Stimulated activated naive CD8-positive, alpha-beta T cell treated with anti-CD3 and anti-CD28 coated beads, Interleukin-15, amount 100 ng/mL, for 72 hours (primary cell): ENCODE results near the gene DDX19B.
"Not testable (repeated sequence)": the region's sequence is repeated elsewhere in the genome, so short reads cannot be mapped to it uniquely, and the experiment has no call there.

Experiments
- ATAC-seq: fragments of 150-1000 bp; cut with Tn5 transposase; 2 replicates; pipeline ENCODE4 v1.10.0; 2021; ENCODE audit warnings: mild to moderate bottlenecking, moderate library complexity
- DNase-seq, 2 donors: peaks; one replicate each; pipeline ENCODE4 v3.0.0; 2021 to 2022
- H3K27ac Mint-ChIP-seq, 2 donors: one replicate each; pipeline ENCODE4 v1.8.0; 2022; ENCODE audit warnings: mild to moderate bottlenecking in 2 of 2, mixed read lengths in 2 of 2, moderate library complexity in 2 of 2
- H3K27me3 Mint-ChIP-seq: one replicate; pipeline ENCODE4 v1.8.0; 2022; ENCODE audit warnings: mixed read lengths
- H3K4me1 Mint-ChIP-seq: one replicate; pipeline ENCODE4 v1.8.0; 2022; ENCODE audit warnings: mild to moderate bottlenecking, mixed read lengths
- H3K4me3 Mint-ChIP-seq, 2 donors: one replicate each; pipeline ENCODE4 v1.8.0; 2022; ENCODE audit warnings: mild to moderate bottlenecking in 2 of 2, mixed read lengths in 2 of 2, moderate library complexity in 1 of 2
- H3K9me3 Mint-ChIP-seq, 2 donors: one replicate each; pipeline ENCODE4 v1.8.0; 2022; ENCODE audit warnings: mixed read lengths in 2 of 2

Gene DDX19B

DNA sequence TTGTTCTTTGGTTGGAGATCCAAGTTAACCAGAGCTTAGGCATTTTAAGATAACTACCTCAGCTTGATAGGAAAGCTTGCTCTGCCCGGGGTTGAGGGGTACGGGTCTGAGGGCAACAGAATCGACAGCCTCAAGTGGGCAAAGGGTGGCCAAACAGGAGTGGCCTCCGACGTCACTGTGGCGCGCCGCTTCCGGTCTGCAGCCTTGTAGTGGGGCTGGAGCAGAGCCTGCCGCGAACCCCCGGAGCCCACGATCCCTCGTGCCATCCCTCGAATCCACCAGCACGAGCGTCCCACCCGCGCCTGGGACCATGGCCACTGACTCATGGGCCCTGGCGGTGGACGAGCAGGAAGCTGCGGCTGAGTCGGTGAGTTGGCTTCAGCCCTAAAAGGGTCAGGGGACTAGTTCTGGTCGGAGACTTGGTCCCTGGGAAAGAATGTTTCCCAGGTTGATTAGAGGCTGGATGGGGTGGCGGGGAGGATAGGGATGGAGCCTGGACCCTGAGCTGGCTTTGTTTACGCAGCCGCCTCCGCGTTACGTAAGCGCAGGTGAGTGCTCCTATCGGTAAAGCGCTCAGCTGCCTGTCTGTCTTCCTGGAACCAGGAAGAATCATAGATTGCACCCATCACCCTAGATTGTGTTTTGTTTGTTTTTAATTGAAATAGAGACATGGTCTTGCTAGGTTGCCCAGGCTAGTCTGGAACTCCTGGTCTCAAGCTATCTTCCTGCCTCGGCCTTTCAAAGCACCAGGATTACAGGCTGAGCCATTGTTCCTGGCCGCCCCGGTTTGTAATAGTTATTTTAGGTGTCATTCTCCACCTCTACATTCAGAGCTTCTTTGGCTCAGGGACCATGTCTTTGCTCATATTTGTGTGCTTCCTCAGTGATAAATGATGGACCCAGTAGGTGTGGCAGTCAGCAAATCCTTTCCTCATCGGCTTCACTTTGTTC is at the start of gene DDX19B:
DDX19B (plus strand) TSS at position 199 of the 951 bp plus-strand sequence; CDS start at position 311, 112 bp downstream.
- Mint-ChIP-seq H3K9me3 (peaks cover 15 to 16% of the 10 kb centered on the region in 2 donors), H3K4me1 (peaks cover 46% of the 10 kb centered on the region), H3K4me3 (peak within 1 kb of the TSS; percentile 92 to 93), H3K27me3 (no peaks in the 10 kb centered on the region), H3K27ac (peak within 1 kb of the TSS; percentile 97 to 99)
- peak; percentile 92 for ATAC-seq
- peak; percentile 42 to 55 for DNase-seq

DNA sequence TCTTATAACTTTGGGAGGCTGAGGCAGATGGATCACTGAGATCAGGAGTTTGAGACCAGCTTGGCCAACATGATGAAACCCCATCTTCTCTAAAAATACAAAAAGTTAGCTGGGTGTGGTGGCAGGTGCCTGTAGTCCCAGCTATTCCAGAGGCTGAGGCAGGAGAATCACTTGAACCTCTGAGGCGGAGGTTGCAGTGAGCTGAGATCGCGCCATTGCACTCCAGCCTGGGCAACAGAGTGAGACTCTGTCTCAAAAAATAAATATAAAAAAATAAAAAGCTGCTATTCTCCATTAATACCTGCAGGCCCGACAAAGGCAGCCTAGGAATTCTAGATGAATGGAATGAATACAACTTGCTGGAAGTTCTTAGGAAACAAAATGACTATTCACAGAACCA is 49.3 kb upstream of the DDX19B start:
- Mint-ChIP-seq H3K4me1 (peaks cover 50% of the 10 kb centered on the region), H3K4me3 (peak overlapping the region; percentile 64 to 85), H3K27ac (peak overlapping the region; percentile 40 to 54)
- DNase-seq, H3K27me3 Mint-ChIP-seq, H3K9me3 Mint-ChIP-seq, ATAC-seq: not testable (repeated sequence)

DNA sequence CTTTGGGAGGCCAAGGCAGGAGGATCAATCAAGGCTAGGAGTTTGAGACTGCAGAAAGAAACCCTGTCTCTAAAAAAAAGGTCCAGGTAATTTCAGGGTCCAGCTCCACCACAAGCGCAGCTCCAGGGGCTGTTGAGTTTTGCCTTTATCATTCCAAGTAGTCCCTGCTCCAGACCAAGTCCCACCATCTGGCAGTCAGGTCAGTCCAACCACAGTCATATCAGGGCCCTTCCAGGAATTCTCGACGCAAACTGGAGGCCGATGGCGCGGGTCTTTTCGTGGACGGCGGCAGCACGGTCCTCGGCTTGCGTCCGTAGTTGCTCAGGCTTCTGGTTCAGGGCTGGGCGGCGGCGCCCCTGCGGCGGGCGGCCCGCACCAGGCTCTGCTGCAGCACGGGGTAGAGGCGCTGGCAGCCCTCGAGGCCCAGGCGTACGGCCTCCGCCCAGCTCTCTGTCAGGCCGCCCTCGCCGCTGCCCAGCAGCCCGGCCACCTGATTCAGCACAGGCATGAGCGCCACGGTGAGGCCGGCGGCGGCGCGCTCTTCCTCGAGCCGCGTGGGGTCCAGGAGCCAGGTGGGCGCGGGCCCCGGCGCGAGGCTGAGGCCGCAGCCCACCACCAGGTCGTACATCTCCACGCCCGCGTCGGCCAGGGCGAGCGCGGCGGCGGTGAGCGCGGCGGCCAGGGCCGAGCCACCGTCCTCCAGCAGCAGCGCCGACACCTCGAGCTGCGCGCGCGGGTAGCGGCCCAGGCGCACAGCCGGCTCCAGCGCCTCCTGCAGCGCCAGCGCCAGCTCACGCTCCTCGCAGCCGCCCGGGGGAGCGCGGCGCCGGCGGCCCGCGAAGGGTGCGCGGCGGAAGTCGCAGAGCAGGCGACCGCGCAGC is 48.0 kb upstream of the DDX19B start:
- Mint-ChIP-seq H3K27ac (peak overlapping the region in 1 of 2 donors; percentile 78), H3K4me1 (peaks cover 50% of the 10 kb centered on the region), H3K27me3 (no peaks in the 10 kb centered on the region), H3K9me3 (no peaks in the 10 kb centered on the region), H3K4me3 (peak overlapping the region; percentile 85 to 89)
- peak in 1 of 2 donors; percentile 69 for DNase-seq
- peak; percentile 75 for ATAC-seq

DNA sequence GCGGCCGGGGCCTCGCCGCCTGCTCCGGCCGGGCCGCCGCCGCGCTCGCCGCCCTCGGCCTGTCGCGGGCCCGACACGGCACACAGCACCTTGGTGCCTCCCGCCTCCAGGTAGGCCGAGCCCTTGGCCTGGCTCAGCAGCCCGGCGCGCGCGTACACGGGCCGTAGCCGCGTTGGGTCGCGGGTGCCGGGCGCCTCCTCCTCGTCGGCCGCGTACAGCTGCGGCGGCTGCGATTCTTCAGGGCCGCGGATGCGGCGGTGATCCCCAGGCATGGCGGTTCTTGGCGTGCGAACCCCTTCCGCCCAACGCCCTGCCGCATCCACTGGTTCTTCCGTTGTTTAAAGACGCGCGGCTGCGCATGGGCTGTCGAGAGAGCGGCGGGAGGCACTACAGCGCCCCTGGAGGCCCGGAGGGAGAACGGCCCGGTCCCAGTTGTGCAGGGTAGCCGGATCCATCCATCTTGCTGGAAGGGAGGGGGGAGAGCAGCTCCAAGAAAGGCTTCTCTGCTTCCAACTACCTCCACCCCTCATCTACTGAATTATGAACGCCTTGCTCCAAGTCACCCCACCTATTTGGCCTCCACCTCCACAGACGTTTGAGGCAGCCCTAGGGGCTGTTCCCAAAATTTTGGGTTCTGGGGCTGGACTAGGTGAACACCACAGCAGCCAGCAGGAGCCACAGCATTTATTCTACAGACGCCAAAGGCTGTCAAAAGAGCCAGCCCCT is 47.2 kb upstream of the DDX19B start, which contains the start of gene EXOSC6:
EXOSC6 (minus strand) TSS at position 312 of the 726 bp plus-strand sequence; CDS start at position 272, 40 bp downstream.
- DNase-seq, result peak; percentile 95
- peak; percentile 88 for ATAC-seq
- H3K27ac Mint-ChIP-seq, result peak within 1 kb of the TSS; percentile 96 to 97
- H3K9me3 Mint-ChIP-seq, result no peaks in the 10 kb centered on the region
- no peaks in the 10 kb centered on the region for H3K27me3 Mint-ChIP-seq
- peaks cover 45% of the 10 kb centered on the region for H3K4me1 Mint-ChIP-seq
- peak within 1 kb of the TSS; percentile 85 to 89 for H3K4me3 Mint-ChIP-seq

DNA sequence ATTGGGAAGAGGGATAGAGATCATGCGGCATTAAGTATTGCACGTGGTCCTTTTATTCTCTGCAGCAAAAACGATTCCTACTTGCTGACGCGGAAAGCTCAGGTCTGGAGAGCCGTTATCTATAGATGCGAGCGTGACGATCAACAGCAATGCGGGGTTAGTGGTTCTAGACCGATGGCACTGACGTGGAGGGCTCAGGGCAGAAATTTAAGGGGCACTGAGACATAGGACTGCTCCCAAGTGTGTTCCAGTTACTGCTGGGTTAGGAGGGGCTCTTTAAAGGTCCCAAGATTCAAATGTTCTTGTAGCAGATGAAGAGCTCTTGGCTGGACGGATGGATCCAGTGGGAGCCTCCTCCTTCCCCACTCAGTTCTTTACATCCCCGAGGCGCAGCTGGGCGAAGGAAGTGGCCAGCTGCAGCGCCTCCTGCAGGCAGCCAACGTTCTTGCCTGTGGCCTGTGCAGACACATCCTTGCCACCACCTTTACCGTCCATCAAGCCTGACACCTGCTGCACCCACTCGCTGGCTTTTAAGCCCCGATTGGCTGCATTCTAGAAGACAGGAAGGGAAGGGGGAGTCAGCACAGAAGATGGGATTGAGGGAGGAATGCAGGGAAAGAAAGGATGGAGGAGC is 46.5 kb upstream of the DDX19B start:
- H3K27me3 Mint-ChIP-seq, result no peaks in the 10 kb centered on the region
- peaks cover 42% of the 10 kb centered on the region for H3K4me1 Mint-ChIP-seq
- H3K27ac Mint-ChIP-seq, result peak overlapping the region in 1 of 2 donors; percentile 97
- peak; percentile 36 to 38 for DNase-seq
- ATAC-seq, result no peak
- no peaks in the 10 kb centered on the region for H3K9me3 Mint-ChIP-seq
- peak overlapping the region in 1 of 2 donors; percentile 83 for H3K4me3 Mint-ChIP-seq

DNA sequence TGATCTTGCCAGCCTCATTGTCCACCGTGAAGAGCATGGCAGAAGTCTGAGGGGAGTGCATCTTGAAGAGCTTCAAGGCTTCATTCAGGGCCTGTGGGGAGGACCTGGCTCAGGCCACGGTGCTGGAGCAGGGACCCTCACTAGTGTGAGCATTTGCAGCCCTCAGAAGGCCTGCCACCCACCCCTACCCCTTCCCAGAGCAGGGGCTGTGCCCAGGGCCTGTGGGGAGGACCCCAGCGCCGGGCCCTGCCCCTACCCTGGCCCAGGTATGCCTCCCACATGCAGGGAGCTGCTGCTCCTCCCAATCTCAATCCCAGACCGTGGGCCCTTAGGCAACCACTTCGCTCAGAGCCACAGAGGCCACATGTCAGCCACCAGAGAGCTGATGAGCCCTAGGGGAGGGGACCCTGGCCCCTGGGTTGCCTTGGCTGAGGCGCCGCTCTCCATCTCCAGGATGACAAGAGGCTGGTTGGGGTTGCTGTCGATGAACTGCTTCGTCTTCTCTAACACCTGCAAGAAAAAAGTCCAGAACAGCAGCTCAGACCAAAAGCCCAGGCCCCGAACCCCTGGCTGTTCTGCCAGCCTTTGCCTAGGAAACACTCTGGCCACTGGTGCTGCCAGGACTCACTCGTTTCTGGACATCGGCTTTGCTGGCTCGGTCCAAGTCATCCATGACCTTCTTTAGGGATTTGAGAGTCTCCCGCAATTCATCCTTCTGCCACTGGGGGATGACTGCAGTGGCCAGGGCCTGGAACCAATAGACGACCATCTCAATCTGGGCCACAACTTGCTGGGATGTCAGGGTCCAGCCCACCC is 45.5 kb upstream of the DDX19B start:
- H3K27ac Mint-ChIP-seq, result peak overlapping the region in 1 of 2 donors; percentile 19
- no peak overlapping the region for H3K4me3 Mint-ChIP-seq
- peak; percentile 30 to 40 for DNase-seq
- ATAC-seq, result no peak
- no peaks in the 10 kb centered on the region for H3K27me3 Mint-ChIP-seq
- peaks cover 42% of the 10 kb centered on the region for H3K4me1 Mint-ChIP-seq
- H3K9me3 Mint-ChIP-seq, result no peaks in the 10 kb centered on the region

DNA sequence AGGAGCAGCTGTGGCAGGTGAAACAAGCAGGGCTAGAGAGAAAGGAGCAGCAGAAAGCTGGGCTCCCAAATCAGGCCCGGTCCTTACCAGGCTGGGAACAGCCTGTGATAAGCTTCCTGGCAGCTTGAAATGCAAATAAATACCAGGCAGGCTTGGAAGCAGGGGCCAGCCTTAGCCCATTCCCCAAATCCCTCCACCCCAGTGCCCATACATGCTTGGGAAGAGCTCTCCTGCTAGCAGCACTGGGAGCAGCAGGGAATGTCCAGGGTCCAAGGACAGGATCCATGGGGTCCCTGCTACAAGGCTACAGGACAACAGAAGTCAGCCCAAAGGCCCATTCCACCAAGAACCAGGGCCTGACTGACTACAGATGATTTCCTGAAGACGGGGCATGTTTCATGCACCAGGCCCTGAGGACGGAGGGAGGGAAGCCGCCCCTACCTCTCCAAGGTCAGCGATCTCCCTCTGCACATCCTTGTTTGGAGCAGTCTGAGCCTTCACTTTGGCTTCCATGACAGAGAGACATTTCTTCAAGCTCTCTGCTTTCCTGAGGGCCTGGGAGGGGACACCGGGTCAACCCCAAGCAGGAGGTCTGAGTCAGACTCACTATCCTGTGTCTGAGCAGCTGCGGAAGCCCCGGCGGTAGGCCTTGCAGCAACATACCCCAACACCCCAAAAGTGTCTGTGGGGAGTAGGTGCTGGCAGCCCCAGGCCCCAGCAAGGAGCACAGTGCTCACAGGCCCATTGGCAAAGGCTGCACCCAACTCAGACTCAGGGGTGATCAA is 44.6 kb upstream of the DDX19B start:
- DNase-seq (peak in 1 of 2 donors; percentile 19), ATAC-seq (no peak)
- H3K9me3 Mint-ChIP-seq, result no peaks in the 10 kb centered on the region
- H3K27me3 Mint-ChIP-seq, result no peaks in the 10 kb centered on the region
- peaks cover 35% of the 10 kb centered on the region for H3K4me1 Mint-ChIP-seq
- H3K4me3 Mint-ChIP-seq, result no peak overlapping the region
- H3K27ac Mint-ChIP-seq, result peak overlapping the region in 1 of 2 donors; percentile 19

DNA sequence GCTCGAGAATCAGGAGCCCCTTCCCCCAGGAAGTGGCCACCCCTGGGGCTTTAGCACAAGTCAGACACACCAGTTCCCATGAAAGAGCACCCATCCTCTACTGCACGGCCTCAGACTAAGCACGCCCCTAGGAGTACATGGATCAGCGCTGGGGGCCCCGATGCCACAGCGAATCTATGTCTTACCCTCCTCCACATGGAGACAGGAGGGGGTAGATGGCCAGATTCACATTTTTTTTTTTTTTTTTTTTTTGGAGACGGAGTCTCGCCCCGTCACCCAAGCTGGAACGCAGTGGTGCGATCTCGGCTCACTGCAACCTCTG is 44.1 kb upstream of the DDX19B start:
- no peaks in the 10 kb centered on the region for H3K27me3 Mint-ChIP-seq
- no peak overlapping the region for H3K27ac Mint-ChIP-seq
- DNase-seq (no peak), ATAC-seq (no peak)
- H3K4me3 Mint-ChIP-seq, result no peak overlapping the region
- peaks cover 31% of the 10 kb centered on the region for H3K4me1 Mint-ChIP-seq
- H3K9me3 Mint-ChIP-seq, result no peaks in the 10 kb centered on the region

DNA sequence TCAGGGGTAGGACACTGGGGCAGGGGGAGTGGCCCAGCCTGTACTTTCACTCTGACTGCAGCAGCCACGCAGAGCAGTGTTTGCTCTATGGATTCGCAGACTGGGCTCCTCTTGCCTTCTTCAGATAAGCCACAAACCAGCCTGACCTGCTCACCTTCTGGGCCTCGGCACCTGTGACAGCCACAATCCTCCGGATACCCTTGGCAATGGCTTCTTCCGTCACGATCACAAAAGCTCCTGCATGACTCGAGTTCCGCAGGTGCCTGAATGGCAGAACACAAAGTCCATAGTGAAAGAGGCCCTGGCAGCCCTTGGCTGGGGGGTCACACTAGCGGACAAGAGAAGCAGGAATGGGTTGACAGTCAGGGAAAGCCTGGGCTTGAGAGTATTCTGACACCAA is 43.4 kb upstream of the DDX19B start:
- DNase-seq (peak in 1 of 2 donors; percentile 20), ATAC-seq (no peak)
- H3K27me3 Mint-ChIP-seq, result no peaks in the 10 kb centered on the region
- H3K9me3 Mint-ChIP-seq, result no peaks in the 10 kb centered on the region
- peak overlapping the region in 1 of 2 donors; percentile 21 for H3K27ac Mint-ChIP-seq
- H3K4me3 Mint-ChIP-seq, result no peak overlapping the region
- H3K4me1 Mint-ChIP-seq, result peaks cover 26% of the 10 kb centered on the region

DNA sequence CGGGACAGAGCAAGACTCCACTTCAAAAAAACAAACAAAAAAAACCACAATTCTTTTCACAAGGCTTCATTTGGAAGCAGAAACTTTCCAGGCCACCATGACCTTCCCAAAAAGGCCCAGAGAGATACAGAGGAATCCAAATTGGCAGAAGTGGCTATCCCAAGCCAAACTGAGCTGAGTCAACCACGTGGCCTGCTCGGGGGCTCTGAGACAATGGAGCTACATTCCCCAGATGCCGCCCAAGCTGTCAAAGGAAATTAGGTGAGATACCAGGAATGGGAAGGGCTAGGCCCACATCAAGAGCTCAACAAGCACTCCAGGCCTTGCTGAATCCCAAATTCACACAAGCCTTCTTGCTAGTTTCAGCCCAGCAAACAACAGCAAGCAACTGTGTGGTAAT is 41.6 kb upstream of the DDX19B start:
- Mint-ChIP-seq H3K4me1 (peaks cover 17% of the 10 kb centered on the region), H3K27ac (no peak overlapping the region), H3K9me3 (no peaks in the 10 kb centered on the region), H3K27me3 (no peaks in the 10 kb centered on the region), H3K4me3 (no peak overlapping the region)
- ATAC-seq, result no peak
- no peak for DNase-seq

DNA sequence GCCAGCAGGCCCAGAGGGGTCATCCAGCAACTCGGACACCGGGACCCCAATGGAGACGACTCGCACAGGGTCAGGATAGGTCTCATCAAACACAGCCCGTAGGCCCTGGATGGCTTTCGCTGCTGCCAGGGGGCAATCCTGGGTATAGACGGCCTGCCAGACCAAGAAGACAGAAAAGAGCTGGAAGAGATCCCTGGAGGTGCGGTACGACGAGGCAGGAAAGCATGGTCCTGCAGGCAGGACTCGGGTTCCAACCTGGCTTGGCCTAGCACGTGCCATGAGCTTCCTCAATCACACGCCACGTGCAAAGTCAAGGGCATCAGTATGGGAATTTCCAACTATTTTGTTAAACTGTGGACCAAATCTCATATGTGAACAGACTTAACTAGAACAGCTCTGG is 40.9 kb upstream of the DDX19B start:
- Mint-ChIP-seq H3K27ac (no peak overlapping the region), H3K4me3 (no peak overlapping the region), H3K27me3 (no peaks in the 10 kb centered on the region), H3K9me3 (no peaks in the 10 kb centered on the region), H3K4me1 (peaks cover 12% of the 10 kb centered on the region)
- no peak for DNase-seq
- ATAC-seq, result no peak

DNA sequence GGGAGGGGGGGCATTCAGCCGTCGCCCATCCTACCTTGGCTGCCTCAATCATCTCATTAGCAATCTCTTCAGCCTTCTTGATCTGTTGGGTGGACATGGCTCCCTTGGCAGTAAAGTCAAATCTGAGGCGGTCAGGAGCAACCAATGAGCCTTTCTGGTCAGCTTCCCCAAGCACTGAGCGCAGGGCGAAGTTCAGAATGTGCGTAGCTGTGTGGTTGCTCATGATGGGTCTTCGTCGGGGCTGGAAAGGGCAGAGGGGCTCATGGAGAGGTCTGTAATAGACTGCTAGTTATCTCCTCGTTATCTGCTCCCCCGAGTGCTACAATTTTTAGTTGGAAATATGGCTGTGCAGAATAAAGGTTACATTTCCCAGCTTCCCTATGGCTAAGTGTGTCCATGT is 40.0 kb upstream of the DDX19B start:
- H3K9me3 Mint-ChIP-seq, result no peaks in the 10 kb centered on the region
- H3K27ac Mint-ChIP-seq, result no peak overlapping the region
- no peak overlapping the region for H3K4me3 Mint-ChIP-seq
- ATAC-seq (no peak), DNase-seq (no peak)
- no peaks in the 10 kb centered on the region for H3K27me3 Mint-ChIP-seq
- peaks cover 6% of the 10 kb centered on the region for H3K4me1 Mint-ChIP-seq

DNA sequence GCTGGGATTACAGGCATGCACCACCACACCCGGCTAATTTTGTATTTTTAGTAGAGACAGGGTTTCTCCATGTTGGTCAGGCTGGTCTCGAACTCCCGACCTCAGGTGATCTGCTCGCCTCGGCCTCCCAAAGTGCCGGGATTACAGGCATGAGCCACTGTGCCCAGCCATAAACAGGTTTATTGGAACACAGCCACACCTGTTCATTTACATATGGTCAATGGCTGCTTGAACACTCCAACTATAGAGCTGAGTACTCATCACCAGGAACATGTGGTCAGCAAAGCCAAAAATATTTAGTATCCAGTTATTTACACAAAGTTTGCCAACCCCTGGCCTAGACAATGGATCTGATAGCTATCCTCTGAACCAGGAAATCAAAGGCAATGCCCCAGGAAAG is 39.1 kb upstream of the DDX19B start:
- H3K9me3 Mint-ChIP-seq, H3K27me3 Mint-ChIP-seq, H3K4me1 Mint-ChIP-seq, ATAC-seq, H3K27ac Mint-ChIP-seq, H3K4me3 Mint-ChIP-seq, DNase-seq: not testable (repeated sequence)
